Stomach (tissue), 9 donors: ENCODE measurements around the gene FHOD3. TPM values are rescaled to one million over a fixed set of nuclear protein-coding genes. Genes with fewer than 3 reads are reported as not detected.

Experiments used
- DNase-seq, 2 donors: peaks; one replicate each; pipeline versions ENCODE4 v3.0.0 to v3.0.0-alpha.2; 2013 to 2019
- H3K27ac ChIP-seq, 5 donors: fragments of 200-600 bp in 4 of 5; sonication (generic) in 4 of 5; one replicate each; pipeline ENCODE4 v1.5.1; 2013 to 2019; ENCODE audit warnings: mild to moderate bottlenecking in 1 of 5, moderate library complexity in 1 of 5
- H3K27me3 ChIP-seq, 3 donors: fragments of 200-600 bp; sonication (generic); one replicate each; pipeline ENCODE4 v1.5.1; 2017 to 2019; ENCODE audit warnings: mixed run types in 1 of 3
- H3K36me3 ChIP-seq, 4 donors: fragments of 200-600 bp; sonication (generic); 1 replicate in 3 of 4; 2 replicates in 1 of 4; pipeline ENCODE4 v1.5.1; 2016 to 2019
- H3K4me1 ChIP-seq, 4 donors: fragments of 200-600 bp; sonication (generic); one replicate each; pipeline ENCODE4 v1.5.1; 2016 to 2019
- H3K4me3 ChIP-seq, 4 donors: fragments of 200-600 bp; sonication (generic) in 3 of 4; one replicate each; pipeline ENCODE4 v1.5.1; 2016 to 2019; ENCODE audit warnings: mild to moderate bottlenecking in 1 of 4
- H3K9me3 ChIP-seq, 4 donors: fragments of 200-600 bp; sonication (generic); one replicate each; pipeline ENCODE4 v1.5.1; 2016 to 2019
- CTCF ChIP-seq, 7 experiments: fragments of 450-650 bp in 4 of 7; fragments of 200-600 bp in 3 of 7; sonication (generic) in 3 of 7; IDR thresholded peaks; one replicate each; pipeline ENCODE4 v1.5.1; 2016 to 2019; ENCODE audit warnings: antibody characterized with exemption in 7 of 7, control low read depth in 2 of 7, mild to moderate bottlenecking in 1 of 7
- EP300 ChIP-seq: sonication (generic); formaldehyde crosslinking; IDR thresholded peaks from one replicate; pipeline ENCODE4 v1.6.1; 2017; ENCODE audit warnings: antibody characterized with exemption
- POLR2A ChIP-seq, 4 donors: fragments of 450-650 bp; IDR thresholded peaks; one replicate each; pipeline ENCODE4 v1.6.1; 2016; ENCODE audit warnings: antibody characterized with exemption in 4 of 4, control low read depth in 2 of 4, mild to moderate bottlenecking in 1 of 4, moderate library complexity in 1 of 4
- POLR2AphosphoS5 ChIP-seq, 3 donors: sonication (generic); formaldehyde crosslinking; IDR thresholded peaks; one replicate each; pipeline ENCODE4 v1.6.1; 2016; ENCODE audit warnings: antibody characterized with exemption in 3 of 3
- WGBS, 5 donors: extraction: QIAGEN DNeasy Blood & Tissue Kit in 3 of 5; methylation state at CpG; one replicate each; pipeline versions ENCODE4 v1.1.5 to v1.1.7; 2013 to 2018; 5-methylcytosine and 5-hydroxymethylcytosine counted together
- intact Hi-C: fragments of 100-400 bp; cut with DNase I; formaldehyde crosslinking; loops from one replicate; pipeline ENCODE4 v1.15.1; 2023; ENCODE audit warnings: low total_unique reads
- polyA plus RNA-seq, 3 donors: library from polyadenylated mRNA; stranded (reverse); fragments of 200-250 nt; gene quantifications; one replicate each; pipeline ENCODE4 v1.2.3, GENCODE V29; 2013
- total RNA-seq, 5 donors: library from RNA; depleted of rRNA; stranded (reverse); fragments of >200 nt; gene quantifications; one replicate each; pipeline versions ENCODE4 v1.1.0 to v1.2.3, GENCODE V29; 2014 to 2016
- donor health status: healthy with polysubstance abuse.
- donor health status: Bipolar disorder and iron deficiency.
- donor health status: healthy.

FHOD3 gene
- total and polyA plus RNA-seq, 8 donors: under 0.01 to 9.1 (median 4.6) TPM

GRCh38 chr18:36303211-36303844 is 5.8 kb downstream of the FHOD3 start:
- Histone ChIP-seq H3K9me3 (no peaks in the 10 kb centered on the region), H3K27me3 (peaks cover 0 to 31% (median 28%) of the 10 kb centered on the region in 3 donors), H3K27ac (no peak overlapping the region), H3K4me1 (peaks cover 4 to 6% (median 5%) of the 10 kb centered on the region in 4 donors), H3K36me3 (no peaks in the 10 kb centered on the region), H3K4me3 (no peak overlapping the region)
- DNase-seq: no peak
- intact Hi-C loops: no loop called here
- no peak for TF ChIP-seq POLR2A (IDR thresholded peaks at IDR 0.05)
- TF ChIP-seq CTCF (IDR thresholded peaks at IDR 0.05): no peak
- no peak for TF ChIP-seq POLR2AphosphoS5 (IDR thresholded peaks at IDR 0.05)
- TF ChIP-seq EP300: no peak
- 60 to 85% (median 68%) methylated on average over 6 of the region's 6 CpGs for WGBS, 5 donors

- H3K36me3 ChIP-seq: no peaks in the 10 kb centered on the region
- no peak for DNase-seq
- no peaks in the 10 kb centered on the region for H3K9me3 ChIP-seq
- H3K4me3 ChIP-seq: no peak overlapping the region
- peaks cover 0 to 20% (median 15%) of the 10 kb centered on the region in 3 donors for H3K27me3 ChIP-seq
- no peak overlapping the region for H3K27ac ChIP-seq
- WGBS, 5 donors: 71 to 88% (median 79%) methylated on average over 3 of the region's 3 CpGs
- no peaks in the 10 kb centered on the region for H3K4me1 ChIP-seq
- TF ChIP-seq EP300 (no peak), POLR2A (IDR thresholded peaks at IDR 0.05) (no peak)
- intact Hi-C loops: no loop called here
Measured at GRCh38 chr18:36304723-36305122, 7.2 kb downstream of the FHOD3 start.

GRCh38 chr18:36305375-36305774 is 7.9 kb downstream of the FHOD3 start:
- H3K27ac ChIP-seq: no peak overlapping the region
- H3K27me3 ChIP-seq: peaks cover 0 to 13% (median 9%) of the 10 kb centered on the region in 3 donors
- WGBS, 5 donors: 31 to 56% (median 37%) methylated on average over 2 of the region's 2 CpGs
- no peaks in the 10 kb centered on the region for H3K4me1 ChIP-seq
- intact Hi-C loops: no loop called here
- H3K4me3 ChIP-seq: no peak overlapping the region
- H3K36me3 ChIP-seq: no peaks in the 10 kb centered on the region
- TF ChIP-seq EP300: no peak
- no peak for TF ChIP-seq POLR2A (IDR thresholded peaks at IDR 0.05)
- no peak for TF ChIP-seq CTCF (IDR thresholded peaks at IDR 0.05)
- no peak for TF ChIP-seq POLR2AphosphoS5 (IDR thresholded peaks at IDR 0.05)
- H3K9me3 ChIP-seq: no peaks in the 10 kb centered on the region
- DNase-seq: no peak

GRCh38 chr18:36307513-36307912 is 10.0 kb downstream of the FHOD3 start:
- Histone ChIP-seq H3K9me3 (no peaks in the 10 kb centered on the region), H3K27ac (no peak overlapping the region), H3K27me3 (peaks cover 0 to 19% (median 12%) of the 10 kb centered on the region in 3 donors), H3K4me3 (no peak overlapping the region), H3K4me1 (no peaks in the 10 kb centered on the region), H3K36me3 (no peaks in the 10 kb centered on the region)
- no peak for DNase-seq
- TF ChIP-seq POLR2A (IDR thresholded peaks at IDR 0.05) (no peak), POLR2AphosphoS5 (IDR thresholded peaks at IDR 0.05) (no peak), EP300 (no peak), CTCF (IDR thresholded peaks at IDR 0.05) (no peak)
- intact Hi-C loops: no loop called here

GRCh38 chr18:36308711-36309435 is 11.4 kb downstream of the FHOD3 start:
- H3K9me3 ChIP-seq: no peaks in the 10 kb centered on the region
- H3K27me3 ChIP-seq: peaks cover 0 to 12% (median 10%) of the 10 kb centered on the region in 3 donors
- H3K4me1 ChIP-seq: no peaks in the 10 kb centered on the region
- no peak for DNase-seq
- intact Hi-C loops: no loop called here
- TF ChIP-seq POLR2AphosphoS5 (IDR thresholded peaks at IDR 0.05) (no peak), POLR2A (IDR thresholded peaks at IDR 0.05) (no peak), CTCF (IDR thresholded peaks at IDR 0.05) (no peak), EP300 (no peak)
- no peak overlapping the region for H3K4me3 ChIP-seq
- H3K36me3 ChIP-seq: no peaks in the 10 kb centered on the region
- WGBS, 5 donors: 62 to 73% (median 68%) methylated on average over 7 of the region's 7 CpGs
- H3K27ac ChIP-seq: no peak overlapping the region
